GM12878 (cell line): ENCODE data around the gene HDAC7. TPM values are rescaled to one million over a fixed set of nuclear protein-coding genes. Genes with fewer than 3 reads are reported as not detected.

Experiments used
- BACH1 ChIP-seq: fragments of 450-650 bp; IDR thresholded peaks from 2 replicates; pipeline ENCODE4 v1.6.1; 2017; ENCODE audit warnings: mild to moderate bottlenecking, borderline replicate concordance
- BMI1 ChIP-seq: fragments of 450-650 bp; IDR thresholded peaks from 2 replicates; pipeline ENCODE4 v1.6.1; 2016; ENCODE audit warnings: mild to moderate bottlenecking, moderate library complexity, borderline replicate concordance
- ETV6 ChIP-seq, 2 experiments: fragments of 450-650 bp in 1 of 2; IDR thresholded peaks in 1 of 2; conservative IDR thresholded peaks in 1 of 2; 2 replicates each; pipeline ENCODE4 v1.6.1; 2014; ENCODE audit warnings: antibody characterized with exemption in 1 of 2, borderline replicate concordance in 1 of 2, low read depth in 1 of 2, mild to moderate bottlenecking in 1 of 2, moderate library complexity in 1 of 2
- FOXM1 ChIP-seq: IDR thresholded peaks from 2 replicates; pipeline ENCODE4 v1.6.1; 2012; ENCODE audit warnings: low read depth, mild to moderate bottlenecking, inconsistent platforms, low read length, moderate library complexity
- HDAC6 ChIP-seq: fragments of 200-600 bp; sonication (generic); IDR thresholded peaks from one replicate; pipeline ENCODE4 v1.8.0; 2017; ENCODE audit warnings: antibody characterized with exemption; ENCODE audit not compliant: unreplicated experiment
- IKZF2 ChIP-seq, 2 experiments: fragments of 450-650 bp; IDR thresholded peaks; 2 replicates each; pipeline ENCODE4 v1.6.1; 2017; ENCODE audit warnings: mild to moderate bottlenecking in 2 of 2, moderate library complexity in 2 of 2
- PBX3 ChIP-seq: IDR thresholded peaks from 2 replicates; pipeline ENCODE4 v1.6.1; 2011; ENCODE audit warnings: mild to moderate bottlenecking, low read depth, low read length, moderate library complexity; ENCODE audit not compliant: insufficient replicate concordance
- PKNOX1 ChIP-seq: fragments of 450-650 bp; IDR thresholded peaks from 2 replicates; pipeline ENCODE4 v1.6.1; 2016; ENCODE audit warnings: mild to moderate bottlenecking
- RCOR1 ChIP-seq: conservative IDR thresholded peaks from 2 replicates; pipeline ENCODE4 v1.6.1; 2012; ENCODE audit warnings: low read depth, low read length, improper control_type of control experiment
- STAT3 ChIP-seq: IDR thresholded peaks from 2 replicates; pipeline ENCODE4 v1.6.1; 2011; ENCODE audit warnings: low read depth, low read length, improper control_type of control experiment
- TCF3 ChIP-seq: IDR thresholded peaks from 2 replicates; pipeline ENCODE4 v1.6.1; 2012; ENCODE audit warnings: low read depth, mild to moderate bottlenecking, low read length, borderline replicate concordance; ENCODE audit not compliant: insufficient read depth
- ZZZ3 ChIP-seq: IDR thresholded peaks from 2 replicates; pipeline ENCODE4 v1.6.1; 2011; ENCODE audit warnings: low read depth; ENCODE audit not compliant: control insufficient read depth, insufficient read length
- polyA plus RNA-seq, 11 experiments: library from polyadenylated mRNA; depleted of rRNA in 4 of 11; unstranded in 6 of 11; stranded (reverse) in 5 of 11; fragments of >200 nt; fragmentation: Nextera tagmentation in 4 of 11; fragmentation: Illumina TruSeq in 1 of 11; extraction: Ambion mirVana in 4 of 11; extraction: Trizol in 1 of 11; gene quantifications; 1 replicate in 1 of 11; 2 replicates in 10 of 11; pipeline versions ENCODE4 v1.2.1 to v1.2.3, GENCODE V29; 2011 to 2016; ENCODE audit warnings: inconsistent platforms in 2 of 11, missing spikeins in 2 of 11, low read depth in 1 of 11
- total RNA-seq, 4 experiments: library from RNA; depleted of rRNA in 3 of 4; stranded (reverse); fragments of >200 nt in 3 of 4; fragmentation: Illumina TruSeq in 1 of 4; extraction: Trizol in 1 of 4; gene quantifications; 2 replicates each; pipeline versions ENCODE4 v1.2.1 to v1.2.3, GENCODE V29; 2013 to 2021

HDAC7 gene
- total and polyA plus RNA-seq, 10 of the 15 experiments (the other 5 are each of a cell fraction or from before 2014, with no cell fraction given) = 0.47 to 18.3 (median 5.4) TPM

GRCh38 chr12:47795121-47795813, 24.4 kb downstream of the HDAC7 start (continued):
- TF ChIP-seq HDAC6 = no peak
- no peak for TF ChIP-seq PKNOX1
- no peak for TF ChIP-seq BMI1
- TF ChIP-seq RCOR1 = no peak
- no peak for TF ChIP-seq STAT3
- no peak for TF ChIP-seq BACH1
- TF ChIP-seq ETV6 (conservative IDR thresholded peaks at IDR 0.05 in 1 of 2, IDR thresholded peaks at IDR 0.05 in 1 of 2; ENCODE audit: borderline replicate concordance in 1 of 2, low read depth in 1 of 2) = no peak
- TF ChIP-seq FOXM1 = no peak
- no peak for TF ChIP-seq IKZF2 (IDR thresholded peaks at IDR 0.05)
- no peak for TF ChIP-seq ZZZ3
- no peak for TF ChIP-seq PBX3
- TF ChIP-seq TCF3 = no peak
